ENCODE results near the gene LRRC38.

LRRC38 gene

DNA sequence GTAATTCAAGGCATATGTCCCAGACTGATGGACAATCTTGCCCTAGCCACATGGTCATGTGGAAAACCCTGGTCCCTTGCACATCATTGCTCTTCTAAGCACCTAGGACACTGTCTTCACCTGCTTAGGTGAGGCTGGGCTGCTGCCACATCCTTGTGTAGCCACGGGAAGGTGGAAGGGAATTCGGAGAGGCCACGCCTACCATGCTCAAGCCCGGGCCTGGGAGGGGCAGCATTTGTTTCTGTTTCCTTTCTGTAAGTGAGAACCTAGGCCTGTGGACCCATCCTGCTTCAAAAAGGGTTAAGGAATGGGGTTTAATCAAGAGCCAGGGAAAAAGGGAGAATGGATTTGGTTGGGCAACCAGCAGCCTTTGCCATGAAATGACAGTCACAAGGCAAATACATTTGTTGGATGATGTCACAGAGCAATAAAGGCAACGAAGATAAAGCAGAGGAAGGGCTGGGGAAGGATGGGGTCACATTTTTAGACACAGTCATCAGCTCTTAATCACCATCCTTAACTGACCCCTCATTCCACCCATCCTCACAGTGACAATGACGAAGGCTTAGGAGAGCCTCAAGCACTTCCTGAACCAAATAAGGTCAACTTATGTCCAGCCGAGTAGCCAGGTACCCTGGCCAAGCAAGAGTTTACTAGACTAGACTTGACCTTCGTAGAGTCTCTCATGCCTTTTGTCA is 10.1 kb upstream of the LRRC38 start:
- no peak for DNase-seq (ENCODE audit: extremely low spot score)
- TF ChIP-seq, protein P1, sequence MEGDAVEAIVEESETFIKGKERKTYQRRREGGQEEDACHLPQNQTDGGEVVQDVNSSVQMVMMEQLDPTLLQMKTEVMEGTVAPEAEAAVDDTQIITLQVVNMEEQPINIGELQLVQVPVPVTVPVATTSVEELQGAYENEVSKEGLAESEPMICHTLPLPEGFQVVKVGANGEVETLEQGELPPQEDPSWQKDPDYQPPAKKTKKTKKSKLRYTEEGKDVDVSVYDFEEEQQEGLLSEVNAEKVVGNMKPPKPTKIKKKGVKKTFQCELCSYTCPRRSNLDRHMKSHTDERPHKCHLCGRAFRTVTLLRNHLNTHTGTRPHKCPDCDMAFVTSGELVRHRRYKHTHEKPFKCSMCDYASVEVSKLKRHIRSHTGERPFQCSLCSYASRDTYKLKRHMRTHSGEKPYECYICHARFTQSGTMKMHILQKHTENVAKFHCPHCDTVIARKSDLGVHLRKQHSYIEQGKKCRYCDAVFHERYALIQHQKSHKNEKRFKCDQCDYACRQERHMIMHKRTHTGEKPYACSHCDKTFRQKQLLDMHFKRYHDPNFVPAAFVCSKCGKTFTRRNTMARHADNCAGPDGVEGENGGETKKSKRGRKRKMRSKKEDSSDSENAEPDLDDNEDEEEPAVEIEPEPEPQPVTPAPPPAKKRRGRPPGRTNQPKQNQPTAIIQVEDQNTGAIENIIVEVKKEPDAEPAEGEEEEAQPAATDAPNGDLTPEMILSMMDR (IDR thresholded peaks at IDR 0.05; ENCODE audit: control extremely low read depth, extremely low read depth, low read depth, missing control alignments) = no peak
- CTCF ChIA-PET = no interaction called here
- POLR2A ChIA-PET = no interaction called here

DNA sequence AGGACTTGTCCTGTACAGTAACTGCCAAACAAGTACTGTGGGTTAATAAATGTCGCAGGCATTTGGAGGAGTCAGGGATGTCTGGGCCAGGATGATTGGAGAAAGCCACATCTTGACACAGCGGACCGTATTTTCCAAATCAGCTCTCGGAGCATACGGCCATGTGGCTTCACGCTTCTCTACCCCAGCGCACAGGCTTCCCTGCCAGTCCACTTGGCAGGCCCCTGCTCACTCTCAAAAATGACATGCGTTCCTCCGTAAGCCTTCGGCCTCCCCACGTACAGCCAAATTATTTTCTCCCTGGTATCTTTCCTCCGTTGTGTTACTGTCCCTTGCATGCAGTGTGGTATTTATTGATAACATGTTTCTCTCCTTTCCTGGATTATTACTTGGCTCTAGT is 7.2 kb upstream of the LRRC38 start:
- no peak for DNase-seq (ENCODE audit: extremely low spot score)
- TF ChIP-seq, protein P1 (IDR thresholded peaks at IDR 0.05; ENCODE audit: control extremely low read depth, extremely low read depth, low read depth, missing control alignments) = no peak
- POLR2A ChIA-PET = no interaction called here
- CTCF ChIA-PET = no interaction called here

DNA sequence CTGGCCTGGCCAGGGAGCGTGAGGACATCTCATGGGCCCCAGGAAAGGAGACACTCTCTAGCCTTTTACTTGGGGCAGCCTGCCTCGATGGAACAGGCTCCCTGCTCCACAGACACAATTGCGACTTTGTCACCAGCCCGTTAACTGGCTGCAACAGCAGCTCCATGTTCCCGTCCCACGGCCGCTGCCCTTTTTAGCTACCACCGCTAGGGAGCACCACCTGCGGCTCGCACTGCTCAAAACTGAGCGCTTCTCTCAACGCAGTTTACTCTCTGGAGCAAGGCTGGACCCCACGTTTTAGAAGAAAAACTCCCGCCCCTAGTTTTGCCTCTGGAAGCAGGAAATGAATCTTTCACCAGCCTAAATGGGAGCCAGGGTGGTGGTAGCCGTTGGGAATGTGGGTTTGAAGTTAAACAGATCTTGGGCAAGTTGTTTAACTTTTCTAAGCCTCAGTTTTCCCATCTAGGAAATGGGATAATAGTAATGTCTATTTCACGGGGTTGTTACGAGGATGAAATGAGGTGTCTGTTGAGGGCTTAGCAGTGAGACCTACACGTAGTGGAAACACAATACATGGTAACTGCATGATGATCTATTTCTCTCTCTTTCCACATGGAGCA is 3.5 kb upstream of the LRRC38 start:
- DNase-seq (ENCODE audit: extremely low spot score) = no peak
- POLR2A ChIA-PET = no interaction called here
- TF ChIP-seq, protein P1 (IDR thresholded peaks at IDR 0.05; ENCODE audit: control extremely low read depth, extremely low read depth, low read depth, missing control alignments) = peak; percentile 33
- CTCF ChIA-PET = no interaction called here

DNA sequence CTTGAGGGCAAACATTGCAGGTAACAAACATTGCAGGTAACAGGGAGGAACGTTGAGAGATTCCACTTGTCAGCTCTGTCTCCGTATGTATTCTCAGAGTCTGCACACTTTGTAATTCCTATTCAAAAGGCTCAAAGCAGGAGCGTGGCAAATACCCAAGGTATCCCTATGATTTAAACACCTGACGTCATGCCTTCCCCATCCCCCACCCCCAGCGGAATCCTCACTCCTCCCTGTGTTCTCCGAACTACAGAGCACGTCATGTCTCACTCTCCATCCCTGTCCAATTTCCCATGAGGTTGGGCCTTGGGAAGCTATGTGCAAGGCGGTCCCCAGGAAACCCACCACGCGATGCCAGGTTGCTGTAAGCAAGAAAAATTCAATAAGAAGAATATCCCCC is 2.8 kb upstream of the LRRC38 start:
- POLR2A ChIA-PET = no interaction called here
- no peak for DNase-seq (ENCODE audit: extremely low spot score)
- TF ChIP-seq, protein P1 (IDR thresholded peaks at IDR 0.05; ENCODE audit: control extremely low read depth, extremely low read depth, low read depth, missing control alignments) = no peak
- CTCF ChIA-PET = no interaction called here

DNA sequence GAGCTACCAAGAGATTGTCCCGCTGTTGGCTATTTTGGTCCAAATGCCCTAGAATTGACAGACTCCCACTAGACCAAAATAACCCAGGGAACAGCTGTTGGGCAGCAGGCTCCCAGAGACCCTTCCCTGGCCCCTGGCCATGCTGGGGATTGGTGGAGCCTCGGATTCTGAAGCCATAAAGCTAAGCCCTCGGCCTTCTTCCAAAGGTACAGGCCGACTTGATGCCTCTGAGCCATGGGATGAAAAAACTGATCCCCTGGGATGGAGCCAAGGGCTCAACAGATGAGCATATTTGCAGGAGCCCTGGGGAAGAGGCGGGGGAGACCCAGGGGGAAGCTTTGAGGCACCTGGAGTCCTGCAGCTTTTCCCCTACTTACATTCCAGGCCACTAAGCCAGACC is 1.0 kb upstream of the LRRC38 start:
- POLR2A ChIA-PET = no interaction called here
- no peak for DNase-seq (ENCODE audit: extremely low spot score)
- CTCF ChIA-PET = no interaction called here
- TF ChIP-seq, protein P1 (IDR thresholded peaks at IDR 0.05; ENCODE audit: control extremely low read depth, extremely low read depth, low read depth, missing control alignments) = no peak

DNA sequence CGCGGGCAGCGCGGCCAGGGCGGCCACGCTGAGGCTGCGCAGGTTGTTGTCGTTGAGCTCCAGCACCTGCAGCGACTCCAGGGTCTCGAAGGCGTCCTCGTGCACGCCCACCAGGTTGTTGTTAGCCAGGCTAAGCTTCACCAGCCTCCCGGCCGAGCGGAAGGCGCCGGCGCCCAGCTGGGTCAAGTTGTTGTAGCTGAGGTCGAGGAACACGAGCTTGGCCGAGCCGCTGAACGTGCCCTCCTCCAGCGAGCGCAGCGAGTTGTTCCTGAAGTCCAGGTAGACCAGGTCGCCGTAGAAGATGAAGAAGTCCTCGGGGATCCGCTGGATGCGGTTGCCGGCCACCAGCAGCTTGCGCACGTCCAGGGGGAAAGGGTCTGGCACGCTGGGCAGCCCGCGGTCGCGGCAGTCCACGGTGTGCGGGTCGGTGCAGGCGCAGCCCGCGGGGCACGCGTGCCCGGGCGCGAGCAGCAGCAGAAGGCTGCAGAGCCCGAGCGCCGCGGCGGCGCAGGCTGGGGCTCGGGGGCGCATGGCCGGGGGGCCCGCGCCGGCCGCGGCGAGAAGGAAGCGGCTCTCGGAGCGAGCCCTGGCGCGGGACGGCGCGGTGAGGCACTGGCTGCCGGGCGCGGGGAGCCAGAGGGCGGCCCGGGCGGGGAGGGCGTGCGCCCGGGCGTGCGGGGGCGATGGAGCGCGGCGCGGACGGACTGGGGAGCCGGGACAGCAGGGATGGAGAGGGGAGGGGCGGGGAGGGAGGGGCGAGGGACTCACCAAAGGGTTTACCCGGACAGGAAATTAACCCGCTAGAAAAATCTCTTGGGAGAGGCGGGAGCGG is 524 bp downstream of the LRRC38 start:
- DNase-seq (ENCODE audit: extremely low spot score) = no peak
- POLR2A ChIA-PET = no interaction called here
- CTCF ChIA-PET = no interaction called here
- TF ChIP-seq, protein P1 (IDR thresholded peaks at IDR 0.05; ENCODE audit: control extremely low read depth, extremely low read depth, low read depth, missing control alignments) = no peak
